HepG2 (cell line): ENCODE measurements around the gene SHC1. TPM values are rescaled to one million over a fixed set of nuclear protein-coding genes. Genes with fewer than 3 reads are reported as not detected.

Source experiments
- ATAD3A ChIP-seq: sonication (generic); formaldehyde crosslinking; IDR thresholded peaks from 2 replicates; pipeline ENCODE4 v1.4.0; 2020; ENCODE audit warnings: missing genetic modification reagents
- ATF7-NPFF ChIP-seq: sonication (generic); formaldehyde crosslinking; IDR thresholded peaks from 2 replicates; pipeline ENCODE4 v1.8.1; 2023; ENCODE audit warnings: mild to moderate bottlenecking, low read depth, missing genetic modification reagents, moderate library complexity
- BCL6 ChIP-seq: IDR thresholded peaks from 2 replicates; pipeline ENCODE4 v1.6.1; 2016; ENCODE audit warnings: missing genetic modification reagents, missing compliant biosample characterization
- CAMTA2 ChIP-seq: sonication (generic); formaldehyde crosslinking; IDR thresholded peaks from 2 replicates; pipeline ENCODE4 v1.4.0; 2020; ENCODE audit warnings: mild to moderate bottlenecking, missing genetic modification reagents, borderline replicate concordance
- CBX2 ChIP-seq, 2 experiments: fragments of 200-600 bp in 1 of 2; sonication (generic); formaldehyde crosslinking in 1 of 2; IDR thresholded peaks; 2 replicates each; pipeline versions ENCODE4 v1.7.0 to v1.8.1; 2018 to 2022; ENCODE audit warnings: low read depth in 2 of 2, low read length in 1 of 2, mild to moderate bottlenecking in 1 of 2, missing genetic modification reagents in 1 of 2
- HNRNPUL1 ChIP-seq: fragments of 200-400 bp; formaldehyde crosslinking; IDR thresholded peaks from 2 replicates; pipeline ENCODE4 v1.6.1; 2017; ENCODE audit warnings: low read depth, mild to moderate bottlenecking, low read length, moderate library complexity
- HOXA3 ChIP-seq: sonication (generic); formaldehyde crosslinking; IDR thresholded peaks from 2 replicates; pipeline ENCODE4 v1.5.0; 2020; ENCODE audit warnings: missing genetic modification reagents
- HOXA9 ChIP-seq: sonication (generic); formaldehyde crosslinking; IDR thresholded peaks from 2 replicates; pipeline ENCODE4 v1.8.1; 2022; ENCODE audit warnings: missing genetic modification reagents, mild to moderate bottlenecking, moderate library complexity, borderline replicate concordance
- MAZ ChIP-seq, 2 experiments: sonication (generic) in 1 of 2; formaldehyde crosslinking in 1 of 2; IDR thresholded peaks; 2 replicates each; pipeline versions ENCODE4 v1.5.0 to v1.6.1; 2012 to 2020; ENCODE audit warnings: low read depth in 2 of 2, mild to moderate bottlenecking in 2 of 2, borderline replicate concordance in 1 of 2, improper control_type of control experiment in 1 of 2, low read length in 1 of 2, missing genetic modification reagents in 1 of 2, moderate library complexity in 1 of 2
- NBN ChIP-seq: fragments of 450-650 bp; conservative IDR thresholded peaks from 2 replicates; pipeline ENCODE4 v1.6.1; 2017
- NFE2 ChIP-seq: sonication (generic); formaldehyde crosslinking; IDR thresholded peaks from 2 replicates; pipeline ENCODE4 v1.4.0; 2020; ENCODE audit warnings: missing genetic modification reagents
- SNRNP70 ChIP-seq: fragments of 200-400 bp; formaldehyde crosslinking; IDR thresholded peaks from 2 replicates; pipeline ENCODE4 v1.6.1; 2017; ENCODE audit warnings: mild to moderate bottlenecking, low read depth, low read length, moderate library complexity
- ZNF136 ChIP-seq: sonication (generic); formaldehyde crosslinking; IDR thresholded peaks from 2 replicates; pipeline ENCODE4 v1.8.1; 2022; ENCODE audit warnings: low read depth, mild to moderate bottlenecking, moderate library complexity, missing genetic modification reagents
- ZNF496 ChIP-seq: sonication (generic); formaldehyde crosslinking; IDR thresholded peaks from 2 replicates; pipeline ENCODE4 v1.8.1; 2023; ENCODE audit warnings: mild to moderate bottlenecking, moderate library complexity, missing genetic modification reagents; ENCODE audit not compliant: insufficient replicate concordance
- polyA plus RNA-seq, 8 experiments: library from polyadenylated mRNA; depleted of rRNA in 3 of 8; stranded (reverse) in 7 of 8; unstranded in 1 of 8; fragments of >200 nt; fragmentation: Illumina TruSeq in 4 of 8; extraction: Trizol in 4 of 8; gene quantifications; 2 replicates each; pipeline versions ENCODE4 v1.2.1 to v1.2.3, GENCODE V29; 2011 to 2016; ENCODE audit warnings: low read depth in 4 of 8, missing spikeins in 1 of 8, mixed read lengths in 1 of 8; ENCODE audit not compliant: insufficient read depth in 1 of 8
- total RNA-seq, 5 experiments: library from RNA; depleted of rRNA; stranded (reverse); fragments of >200 nt; fragmentation: Illumina TruSeq; extraction: Trizol; gene quantifications; 2 replicates each; pipeline ENCODE4 v1.2.3, GENCODE V29; 2016; ENCODE audit warnings: low read depth in 1 of 5
- TF ChIP-seq, protein P1 (sequence below): sonication (generic); formaldehyde crosslinking; IDR thresholded peaks from 2 replicates; pipeline ENCODE4 v1.9.0; 2021; ENCODE audit warnings: mild to moderate bottlenecking, missing genetic modification reagents
- TF ChIP-seq, protein P2 (sequence below), 2 experiments: IDR thresholded peaks; 2 replicates each; pipeline ENCODE4 v1.6.1; 2011 to 2012; ENCODE audit warnings: low read length in 2 of 2, borderline replicate concordance in 1 of 2, low read depth in 1 of 2, mild to moderate bottlenecking in 1 of 2, moderate library complexity in 1 of 2
- TF ChIP-seq, protein P3 (sequence below): sonication (generic); formaldehyde crosslinking; IDR thresholded peaks from 2 replicates; pipeline ENCODE4 v1.8.0; 2022; ENCODE audit warnings: low read depth, missing genetic modification reagents

The SHC1 gene
- total and polyA plus RNA-seq, 2 of the 13 experiments (the other 11 are each of a cell fraction or from before 2014, with no cell fraction given): 52.0 to 137 TPM

DNA sequence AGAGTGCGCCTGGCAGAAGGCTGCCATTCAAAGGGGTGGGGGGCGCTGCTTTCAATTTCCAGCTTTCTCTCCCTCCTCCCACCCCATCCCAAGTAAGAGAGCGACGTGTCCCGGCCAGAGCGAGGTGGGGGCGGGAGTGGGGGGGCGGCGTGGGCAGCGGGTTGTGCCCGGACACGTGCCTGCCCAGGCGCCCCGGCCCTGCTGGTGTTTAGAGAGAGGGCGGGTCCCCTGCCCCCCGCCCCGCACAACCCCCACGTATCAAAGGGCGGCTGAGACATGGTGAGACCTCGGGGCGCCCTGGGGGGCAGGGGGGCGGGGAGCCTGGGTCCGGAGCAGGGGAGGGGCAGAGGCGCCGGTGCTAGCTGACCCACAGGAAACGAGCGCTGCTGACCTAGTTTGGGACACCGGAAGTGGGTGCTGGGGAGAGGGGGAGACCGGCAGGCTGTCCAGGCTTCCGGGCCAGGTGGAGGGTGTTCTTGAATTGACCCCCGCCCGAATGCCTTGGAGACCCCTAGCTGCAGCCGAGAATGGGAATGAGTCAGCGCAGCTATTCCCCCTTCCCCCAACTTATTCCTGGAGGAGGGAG lies 33.3 kb upstream of the SHC1 start (continued):
- TF ChIP-seq, protein P1, sequence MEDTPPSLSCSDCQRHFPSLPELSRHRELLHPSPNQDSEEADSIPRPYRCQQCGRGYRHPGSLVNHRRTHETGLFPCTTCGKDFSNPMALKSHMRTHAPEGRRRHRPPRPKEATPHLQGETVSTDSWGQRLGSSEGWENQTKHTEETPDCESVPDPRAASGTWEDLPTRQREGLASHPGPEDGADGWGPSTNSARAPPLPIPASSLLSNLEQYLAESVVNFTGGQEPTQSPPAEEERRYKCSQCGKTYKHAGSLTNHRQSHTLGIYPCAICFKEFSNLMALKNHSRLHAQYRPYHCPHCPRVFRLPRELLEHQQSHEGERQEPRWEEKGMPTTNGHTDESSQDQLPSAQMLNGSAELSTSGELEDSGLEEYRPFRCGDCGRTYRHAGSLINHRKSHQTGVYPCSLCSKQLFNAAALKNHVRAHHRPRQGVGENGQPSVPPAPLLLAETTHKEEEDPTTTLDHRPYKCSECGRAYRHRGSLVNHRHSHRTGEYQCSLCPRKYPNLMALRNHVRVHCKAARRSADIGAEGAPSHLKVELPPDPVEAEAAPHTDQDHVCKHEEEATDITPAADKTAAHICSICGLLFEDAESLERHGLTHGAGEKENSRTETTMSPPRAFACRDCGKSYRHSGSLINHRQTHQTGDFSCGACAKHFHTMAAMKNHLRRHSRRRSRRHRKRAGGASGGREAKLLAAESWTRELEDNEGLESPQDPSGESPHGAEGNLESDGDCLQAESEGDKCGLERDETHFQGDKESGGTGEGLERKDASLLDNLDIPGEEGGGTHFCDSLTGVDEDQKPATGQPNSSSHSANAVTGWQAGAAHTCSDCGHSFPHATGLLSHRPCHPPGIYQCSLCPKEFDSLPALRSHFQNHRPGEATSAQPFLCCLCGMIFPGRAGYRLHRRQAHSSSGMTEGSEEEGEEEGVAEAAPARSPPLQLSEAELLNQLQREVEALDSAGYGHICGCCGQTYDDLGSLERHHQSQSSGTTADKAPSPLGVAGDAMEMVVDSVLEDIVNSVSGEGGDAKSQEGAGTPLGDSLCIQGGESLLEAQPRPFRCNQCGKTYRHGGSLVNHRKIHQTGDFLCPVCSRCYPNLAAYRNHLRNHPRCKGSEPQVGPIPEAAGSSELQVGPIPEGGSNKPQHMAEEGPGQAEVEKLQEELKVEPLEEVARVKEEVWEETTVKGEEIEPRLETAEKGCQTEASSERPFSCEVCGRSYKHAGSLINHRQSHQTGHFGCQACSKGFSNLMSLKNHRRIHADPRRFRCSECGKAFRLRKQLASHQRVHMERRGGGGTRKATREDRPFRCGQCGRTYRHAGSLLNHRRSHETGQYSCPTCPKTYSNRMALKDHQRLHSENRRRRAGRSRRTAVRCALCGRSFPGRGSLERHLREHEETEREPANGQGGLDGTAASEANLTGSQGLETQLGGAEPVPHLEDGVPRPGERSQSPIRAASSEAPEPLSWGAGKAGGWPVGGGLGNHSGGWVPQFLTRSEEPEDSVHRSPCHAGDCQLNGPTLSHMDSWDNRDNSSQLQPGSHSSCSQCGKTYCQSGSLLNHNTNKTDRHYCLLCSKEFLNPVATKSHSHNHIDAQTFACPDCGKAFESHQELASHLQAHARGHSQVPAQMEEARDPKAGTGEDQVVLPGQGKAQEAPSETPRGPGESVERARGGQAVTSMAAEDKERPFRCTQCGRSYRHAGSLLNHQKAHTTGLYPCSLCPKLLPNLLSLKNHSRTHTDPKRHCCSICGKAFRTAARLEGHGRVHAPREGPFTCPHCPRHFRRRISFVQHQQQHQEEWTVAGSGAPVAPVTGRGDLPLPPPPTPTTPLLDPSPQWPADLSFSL: no peak
- TF ChIP-seq HOXA9 (no peak), NFE2 (no peak), HOXA3 (no peak), ATF7-NPFF (CRISPR knock-in tag) (peak; percentile 53; the same call in 1 of the 2 replicates), HNRNPUL1 (no peak), MAZ (IDR thresholded peaks at IDR 0.05; ENCODE audit: borderline replicate concordance, low read depth, low read length) (0 out of 2 replicates have a peak, but pooled peaks have one; percentile 7), MAZ (CRISPR knock-in tag; IDR thresholded peaks at IDR 0.05; ENCODE audit: low read depth) (peak; percentile 71), ZNF496 (CRISPR knock-in tag) (no peak), CAMTA2 (CRISPR knock-in tag) (no peak), BCL6 (CRISPR knock-in tag) (0 out of 2 replicates have a peak, but pooled peaks have one; percentile 17), CBX2 (IDR thresholded peaks at IDR 0.05; ENCODE audit: low read depth, low read length) (no peak), CBX2 (CRISPR knock-in tag; IDR thresholded peaks at IDR 0.05; ENCODE audit: low read depth) (no peak), NBN (no peak), ATAD3A (CRISPR knock-in tag) (no peak), ZNF136 (no peak), SNRNP70 (no peak)
- TF ChIP-seq, protein P2, sequence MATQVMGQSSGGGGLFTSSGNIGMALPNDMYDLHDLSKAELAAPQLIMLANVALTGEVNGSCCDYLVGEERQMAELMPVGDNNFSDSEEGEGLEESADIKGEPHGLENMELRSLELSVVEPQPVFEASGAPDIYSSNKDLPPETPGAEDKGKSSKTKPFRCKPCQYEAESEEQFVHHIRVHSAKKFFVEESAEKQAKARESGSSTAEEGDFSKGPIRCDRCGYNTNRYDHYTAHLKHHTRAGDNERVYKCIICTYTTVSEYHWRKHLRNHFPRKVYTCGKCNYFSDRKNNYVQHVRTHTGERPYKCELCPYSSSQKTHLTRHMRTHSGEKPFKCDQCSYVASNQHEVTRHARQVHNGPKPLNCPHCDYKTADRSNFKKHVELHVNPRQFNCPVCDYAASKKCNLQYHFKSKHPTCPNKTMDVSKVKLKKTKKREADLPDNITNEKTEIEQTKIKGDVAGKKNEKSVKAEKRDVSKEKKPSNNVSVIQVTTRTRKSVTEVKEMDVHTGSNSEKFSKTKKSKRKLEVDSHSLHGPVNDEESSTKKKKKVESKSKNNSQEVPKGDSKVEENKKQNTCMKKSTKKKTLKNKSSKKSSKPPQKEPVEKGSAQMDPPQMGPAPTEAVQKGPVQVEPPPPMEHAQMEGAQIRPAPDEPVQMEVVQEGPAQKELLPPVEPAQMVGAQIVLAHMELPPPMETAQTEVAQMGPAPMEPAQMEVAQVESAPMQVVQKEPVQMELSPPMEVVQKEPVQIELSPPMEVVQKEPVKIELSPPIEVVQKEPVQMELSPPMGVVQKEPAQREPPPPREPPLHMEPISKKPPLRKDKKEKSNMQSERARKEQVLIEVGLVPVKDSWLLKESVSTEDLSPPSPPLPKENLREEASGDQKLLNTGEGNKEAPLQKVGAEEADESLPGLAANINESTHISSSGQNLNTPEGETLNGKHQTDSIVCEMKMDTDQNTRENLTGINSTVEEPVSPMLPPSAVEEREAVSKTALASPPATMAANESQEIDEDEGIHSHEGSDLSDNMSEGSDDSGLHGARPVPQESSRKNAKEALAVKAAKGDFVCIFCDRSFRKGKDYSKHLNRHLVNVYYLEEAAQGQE (IDR thresholded peaks at IDR 0.05; ENCODE audit: borderline replicate concordance in 1 of 2, low read depth in 1 of 2, low read length in 2 of 2): no peak
- TF ChIP-seq, protein P3, sequence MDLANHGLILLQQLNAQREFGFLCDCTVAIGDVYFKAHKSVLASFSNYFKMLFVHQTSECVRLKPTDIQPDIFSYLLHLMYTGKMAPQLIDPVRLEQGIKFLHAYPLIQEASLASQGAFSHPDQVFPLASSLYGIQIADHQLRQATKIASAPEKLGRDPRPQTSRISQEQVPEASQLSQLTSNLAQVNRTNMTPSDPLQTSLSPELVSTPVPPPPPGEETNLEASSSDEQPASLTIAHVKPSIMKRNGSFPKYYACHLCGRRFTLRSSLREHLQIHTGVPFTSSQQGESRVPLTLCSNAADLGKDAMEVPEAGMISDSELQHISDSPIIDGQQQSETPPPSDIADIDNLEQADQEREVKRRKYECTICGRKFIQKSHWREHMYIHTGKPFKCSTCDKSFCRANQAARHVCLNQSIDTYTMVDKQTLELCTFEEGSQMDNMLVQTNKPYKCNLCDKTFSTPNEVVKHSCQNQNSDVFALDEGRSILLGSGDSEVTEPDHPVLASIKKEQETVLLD (CRISPR knock-in tag): no peak
